Right atrium auricular region (tissue), 2 donors: Measurements from ENCODE around the gene CLIC5. TPM values are rescaled to one million over a fixed set of nuclear protein-coding genes. Genes with fewer than 3 reads are reported as not detected.

Experiments used
- DNase-seq: peaks from one replicate; pipeline ENCODE4 v3.0.0-alpha.2; 2019; ENCODE audit warnings: low spot score
- H3K27ac ChIP-seq, 2 donors: fragments of 200-600 bp; sonication (generic); 1 replicate in 1 of 2; 2 replicates in 1 of 2; pipeline ENCODE4 v1.5.1; 2016 to 2019
- H3K27me3 ChIP-seq, 2 donors: fragments of 200-600 bp; sonication (generic); one replicate each; pipeline versions ENCODE4 v1.5.1 to v1.6.0; 2017 to 2019
- H3K36me3 ChIP-seq: fragments of 200-600 bp; sonication (generic); one replicate; pipeline ENCODE4 v1.5.1; 2016
- H3K4me1 ChIP-seq, 2 donors: fragments of 200-600 bp; sonication (generic); one replicate each; pipeline versions ENCODE4 v1.5.1 to v1.6.0; 2017 to 2019
- H3K4me3 ChIP-seq, 2 donors: fragments of 200-600 bp; sonication (generic); 1 replicate in 1 of 2; 2 replicates in 1 of 2; pipeline ENCODE4 v1.5.1; 2017 to 2019; ENCODE audit warnings: mild to moderate bottlenecking in 1 of 2, moderate library complexity in 1 of 2
- H3K9me3 ChIP-seq, 2 donors: fragments of 200-600 bp; sonication (generic); one replicate each; pipeline ENCODE4 v1.5.1; 2019
- CTCF ChIP-seq, 2 donors: fragments of 200-600 bp; sonication (generic); IDR thresholded peaks; one replicate each; pipeline ENCODE4 v1.5.1; 2019; ENCODE audit warnings: antibody characterized with exemption in 2 of 2
- total RNA-seq, 2 donors: library from RNA; depleted of rRNA; stranded (reverse); fragments of >200 nt; gene quantifications; one replicate each; pipeline ENCODE4 v1.1.0, GENCODE V29; 2016

CLIC5 gene
- total RNA-seq, 2 donors from 2014 or later = 99.8 to 114 TPM

GRCh38 chr6:45979311-45979710, 36.3 kb downstream of the CLIC5 start:
- Histone ChIP-seq H3K4me1 (no peaks in the 10 kb centered on the region), H3K27me3 (no peaks in the 10 kb centered on the region), H3K4me3 (no peak overlapping the region), H3K27ac (peak overlapping the region in 1 of 2 donors; percentile 28), H3K9me3 (peaks cover 0 to 8% of the 10 kb centered on the region in 2 donors), H3K36me3 (no peaks in the 10 kb centered on the region)
- TF ChIP-seq CTCF (IDR thresholded peaks at IDR 0.05) = no peak
- DNase-seq = no peak

GRCh38 chr6:45974596-45974995, 41.1 kb downstream of the CLIC5 start:
- Histone ChIP-seq H3K36me3 (no peaks in the 10 kb centered on the region), H3K4me1 (peaks cover 0 to 44% of the 10 kb centered on the region in 2 donors), H3K4me3 (no peak overlapping the region), H3K27me3 (no peaks in the 10 kb centered on the region), H3K9me3 (peaks cover 0 to 8% of the 10 kb centered on the region in 2 donors), H3K27ac (no peak overlapping the region)
- no peak for TF ChIP-seq CTCF (IDR thresholded peaks at IDR 0.05)
- DNase-seq = no peak

GRCh38 chr6:45972795-45973503, 42.7 kb downstream of the CLIC5 start:
- H3K36me3 ChIP-seq = no peaks in the 10 kb centered on the region
- H3K4me1 ChIP-seq = peaks cover 0 to 61% of the 10 kb centered on the region in 2 donors
- H3K27me3 ChIP-seq = no peaks in the 10 kb centered on the region
- no peak overlapping the region for H3K4me3 ChIP-seq
- no peak for TF ChIP-seq CTCF (IDR thresholded peaks at IDR 0.05)
- H3K9me3 ChIP-seq = peaks cover 0 to 8% of the 10 kb centered on the region in 2 donors
- DNase-seq = no peak
- H3K27ac ChIP-seq = peak overlapping the region in 1 of 2 donors; percentile 75

GRCh38 chr6:45971287-45971686, 44.4 kb downstream of the CLIC5 start:
- Histone ChIP-seq H3K27me3 (no peaks in the 10 kb centered on the region), H3K36me3 (no peaks in the 10 kb centered on the region), H3K4me3 (no peak overlapping the region), H3K27ac (peak overlapping the region; percentile 64 to 75), H3K4me1 (peaks cover 0 to 77% of the 10 kb centered on the region in 2 donors), H3K9me3 (peaks cover 0 to 8% of the 10 kb centered on the region in 2 donors)
- TF ChIP-seq CTCF (IDR thresholded peaks at IDR 0.05) = no peak
- no peak for DNase-seq

GRCh38 chr6:45970326-45970725, 45.3 kb downstream of the CLIC5 start:
- no peaks in the 10 kb centered on the region for H3K27me3 ChIP-seq
- no peak for DNase-seq
- TF ChIP-seq CTCF (IDR thresholded peaks at IDR 0.05) = no peak
- peaks cover 0 to 85% of the 10 kb centered on the region in 2 donors for H3K4me1 ChIP-seq
- peak overlapping the region; percentile 64 to 75 for H3K27ac ChIP-seq
- H3K9me3 ChIP-seq = peaks cover 0 to 5% of the 10 kb centered on the region in 2 donors
- H3K36me3 ChIP-seq = no peaks in the 10 kb centered on the region
- H3K4me3 ChIP-seq = no peak overlapping the region
